Activated CD4-positive, alpha-beta T cell treated with anti-CD3 and anti-CD28 coated beads, Interleukin-10, Interleukin-2, amounts not matched to agents 100 ng/mL and 50 ng/mL, durations not matched to agents 16 hours and 8 hours (primary cell): Measurements from ENCODE around the gene SREBF2.

Experiments used
- DNase-seq: peaks from one replicate; pipeline ENCODE4 v3.0.0-alpha.2; 2020

SREBF2 gene

GRCh38 chr22:41923595-41924276, 90.8 kb downstream of the SREBF2 start:
- no peak for DNase-seq

DNA sequence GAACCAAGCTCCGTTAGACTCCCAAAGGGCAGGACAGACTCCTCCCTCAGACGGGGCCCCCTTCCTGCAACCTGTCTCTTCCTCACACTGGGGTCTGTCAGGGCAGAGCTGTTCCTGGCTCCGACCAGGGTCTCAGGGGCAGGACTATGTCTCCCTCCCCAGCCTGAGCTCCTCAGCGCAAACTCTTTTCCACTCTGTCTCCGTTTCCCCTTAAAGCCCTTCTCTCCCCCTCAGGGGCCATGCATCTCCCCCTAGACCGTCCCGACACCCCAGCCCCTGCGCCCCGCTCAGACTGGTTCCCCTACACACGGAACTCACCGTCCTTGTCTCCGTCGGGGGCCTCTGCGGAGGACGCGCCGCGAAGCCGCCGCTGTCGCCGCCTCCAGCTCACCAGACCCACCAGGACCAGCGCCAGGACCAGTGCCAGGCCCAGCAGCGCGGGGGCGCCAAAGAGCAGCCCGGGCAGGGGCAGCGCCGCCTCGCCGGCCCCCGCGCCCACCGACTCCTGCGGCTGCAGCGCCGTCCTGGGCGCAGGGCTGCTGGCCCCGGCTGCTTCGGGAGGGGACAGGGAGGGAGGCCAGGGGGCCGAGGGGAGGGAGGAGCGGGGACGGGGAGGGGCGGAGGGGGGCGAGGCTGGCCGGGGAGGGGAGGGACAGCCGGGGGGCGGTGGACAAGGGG, 93.0 kb downstream of the SREBF2 start:
- DNase-seq: peak; percentile 78

GRCh38 chr22:41927813-41928212, 94.9 kb downstream of the SREBF2 start:
- DNase-seq: no peak

DNA sequence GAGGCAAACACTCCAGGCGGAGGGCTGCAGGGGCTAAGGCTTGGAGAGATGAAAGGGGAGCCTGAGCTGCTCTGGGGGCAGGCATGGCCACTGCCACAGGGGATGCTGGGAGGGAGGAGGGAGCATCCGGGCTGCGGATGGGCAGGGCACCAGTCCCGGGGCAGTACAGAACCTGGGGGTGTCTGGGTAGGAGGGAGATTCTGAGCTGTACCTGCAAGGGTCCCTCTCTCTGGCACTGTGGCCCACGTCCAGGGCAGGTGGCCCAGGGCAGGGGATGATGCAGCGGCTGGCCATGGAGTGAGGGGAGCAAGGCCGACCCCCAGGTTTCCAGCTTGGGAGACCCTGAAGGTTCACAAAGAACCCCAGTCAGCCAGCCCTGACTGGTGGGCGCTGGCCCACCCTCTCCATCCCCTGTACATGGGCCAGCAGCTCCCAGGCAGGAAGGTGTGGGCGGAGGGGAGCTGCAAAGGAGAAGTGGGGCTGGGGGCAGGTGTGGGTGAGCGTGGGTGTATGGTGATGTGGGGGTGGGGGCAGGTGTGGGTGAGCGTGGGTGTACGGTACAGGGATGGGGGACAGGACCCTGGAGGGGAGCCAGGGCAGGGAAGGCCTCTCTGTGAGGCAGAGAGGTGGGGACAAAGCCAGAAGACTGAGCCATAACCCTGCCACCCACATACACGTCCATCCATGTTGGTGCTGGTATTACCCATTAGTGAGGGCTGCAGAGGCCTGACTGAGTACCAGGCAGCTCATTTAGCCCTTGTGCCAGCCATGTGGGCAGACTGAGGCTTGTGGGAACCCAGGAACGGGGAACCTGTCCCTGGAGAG, 95.9 kb downstream of the SREBF2 start:
- DNase-seq: no peak

- no peak for DNase-seq
Measured at GRCh38 chr22:41929418-41929810, 96.5 kb downstream of the SREBF2 start.

DNA sequence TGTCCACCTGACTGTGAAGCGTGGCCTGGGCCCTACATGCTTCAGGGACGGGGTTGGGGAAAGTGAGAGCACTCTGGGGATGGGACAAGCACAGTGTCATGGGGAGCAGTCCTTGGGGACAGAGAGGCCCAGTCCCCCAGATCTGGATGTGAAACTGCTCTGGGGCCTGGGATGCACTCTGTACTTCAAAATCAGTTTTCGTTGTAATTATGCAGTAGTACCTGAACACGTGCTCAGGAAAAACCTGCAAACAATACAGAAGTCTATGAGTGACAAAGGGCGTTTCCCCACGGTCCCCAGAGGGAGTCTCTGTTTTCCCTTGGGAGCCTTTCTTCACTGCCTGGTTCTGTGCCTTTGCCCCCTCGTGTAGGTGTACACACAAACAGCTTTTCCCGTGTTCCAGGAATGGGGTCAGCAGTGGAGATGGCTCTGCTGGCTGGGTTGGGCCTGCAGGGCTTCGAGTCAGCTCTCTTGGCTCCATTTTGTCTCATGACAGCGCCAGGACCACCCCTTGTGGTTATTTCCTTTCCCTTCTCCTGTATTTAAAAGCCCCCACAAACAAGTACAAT, 98.9 kb downstream of the SREBF2 start:
- no peak for DNase-seq

DNA sequence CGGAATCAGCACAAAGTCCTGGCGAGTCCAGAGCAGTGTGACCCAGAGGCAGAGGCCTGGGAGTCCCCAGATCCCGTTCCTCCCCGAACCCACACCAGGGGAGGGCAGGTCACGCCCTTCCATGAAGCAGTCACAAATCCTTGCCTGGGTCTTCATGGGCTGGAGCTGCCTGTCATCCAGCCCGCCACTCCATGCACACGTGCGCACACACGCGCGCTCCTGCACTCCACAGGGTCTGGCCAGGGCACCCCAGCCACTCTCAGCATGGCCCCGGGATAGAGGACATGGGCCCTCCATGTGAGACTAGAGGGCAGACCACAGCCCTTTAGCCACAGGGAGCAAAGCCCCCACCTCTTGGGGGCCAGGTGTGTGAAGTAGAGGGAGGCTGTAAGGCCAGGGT, 99.4 kb downstream of the SREBF2 start:
- no peak for DNase-seq

DNA sequence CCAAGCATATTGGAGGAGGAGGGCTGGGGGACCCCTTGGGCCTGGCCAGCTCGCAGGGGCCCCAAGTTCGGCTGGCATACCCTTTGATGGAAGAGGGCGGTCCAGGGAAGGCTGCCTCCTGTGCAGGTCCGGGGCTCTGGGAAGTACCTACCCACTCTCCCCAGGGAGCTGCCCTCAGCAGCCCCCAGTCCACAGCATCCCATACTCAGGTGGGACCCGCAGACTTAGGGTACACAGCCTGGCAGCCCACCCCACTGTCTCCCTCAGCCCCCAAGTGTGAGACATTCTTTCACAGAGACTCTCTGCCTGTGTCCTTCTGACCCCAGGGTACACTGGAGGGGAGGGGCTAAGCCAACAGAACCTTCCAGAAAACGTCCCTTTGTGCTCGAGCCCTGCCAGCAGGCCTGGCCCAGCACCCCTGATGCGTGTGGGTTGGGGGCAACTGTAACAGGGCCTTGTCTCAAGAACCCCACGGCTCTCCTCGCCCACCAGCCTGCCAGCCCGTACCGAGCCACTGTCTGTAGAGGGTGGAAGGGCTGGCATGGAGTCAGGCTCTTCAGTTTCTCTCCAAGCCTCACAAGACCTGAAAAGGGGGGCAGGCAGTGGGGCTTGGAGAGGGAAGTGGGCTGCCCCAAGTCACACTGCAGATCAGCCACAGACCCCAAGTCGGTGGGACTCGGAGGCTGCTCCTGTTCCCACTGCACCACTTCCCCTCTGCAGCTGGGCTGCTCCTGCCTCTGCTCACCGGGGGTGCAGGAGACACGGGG, 100.7 kb downstream of the SREBF2 start:
- no peak for DNase-seq

DNA sequence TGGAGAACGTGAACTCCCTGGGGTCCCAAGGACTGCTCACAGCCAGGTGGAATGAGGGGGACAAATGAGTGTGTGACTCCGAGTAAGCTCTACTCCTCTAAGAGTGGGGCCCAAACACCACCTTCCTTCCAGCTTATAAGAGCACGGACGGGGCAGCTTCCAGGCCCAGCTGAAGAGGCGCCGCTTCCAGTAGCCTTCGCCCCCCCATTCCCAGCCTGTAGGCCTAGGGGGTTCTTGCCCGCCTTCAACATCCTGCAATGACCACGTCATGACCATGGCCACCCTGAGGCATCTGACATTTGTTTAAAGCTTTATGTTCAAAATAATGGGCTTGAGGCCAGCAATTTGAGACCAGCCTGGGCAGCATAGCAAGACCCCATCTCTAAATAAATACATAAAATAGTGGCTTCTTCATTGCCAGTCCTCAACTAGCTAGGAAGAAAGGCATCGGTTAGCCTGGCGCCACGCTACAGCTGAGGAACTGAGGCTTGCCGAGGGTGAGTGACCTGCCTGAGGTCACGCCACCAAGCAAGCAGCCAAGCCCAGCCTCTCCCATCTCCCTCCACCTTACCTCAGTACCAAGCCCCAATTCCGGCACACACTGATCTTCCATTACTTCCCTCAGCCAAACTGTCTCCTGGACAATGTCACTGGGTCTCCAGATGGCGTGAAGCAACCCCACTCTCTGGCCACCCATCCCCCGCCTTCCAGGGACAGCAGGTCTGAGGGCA, 101.5 kb downstream of the SREBF2 start:
- no peak for DNase-seq

DNA sequence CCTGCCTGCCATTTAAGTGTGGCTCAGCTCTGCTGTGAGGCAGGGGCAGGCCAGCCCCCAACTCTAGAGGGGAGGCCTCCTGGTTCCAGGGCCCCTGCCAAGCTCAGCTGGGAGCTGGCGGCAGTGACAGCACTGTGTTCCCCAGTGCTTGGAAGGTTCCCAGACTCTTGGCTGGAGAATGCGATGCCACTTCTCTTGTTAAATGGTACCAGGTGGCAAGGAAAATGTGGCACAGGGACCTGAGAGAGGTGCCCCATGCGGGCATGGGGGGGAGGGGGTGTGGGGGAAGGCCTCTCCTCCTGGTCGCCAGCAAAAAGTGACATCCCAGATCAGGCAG, 102.1 kb downstream of the SREBF2 start:
- no peak for DNase-seq

GRCh38 chr22:41935509-41935908, 102.6 kb downstream of the SREBF2 start:
- no peak for DNase-seq

DNA sequence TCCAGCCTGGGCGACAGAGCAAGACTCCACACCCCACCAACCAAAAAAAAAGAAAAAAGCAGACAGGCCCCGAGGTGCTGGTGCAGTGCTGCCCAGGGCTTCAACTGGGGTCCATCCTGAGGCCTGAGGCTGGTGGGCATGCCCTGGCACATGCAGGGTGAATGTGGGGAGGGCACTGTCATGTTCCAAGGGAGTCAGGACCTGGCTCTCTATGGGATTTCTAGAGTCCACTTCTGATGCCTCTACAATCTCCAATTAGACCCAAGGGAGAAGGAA, 103.9 kb downstream of the SREBF2 start:
- DNase-seq: no peak

- peak; percentile 96 for DNase-seq
Measured at GRCh38 chr22:41939981-41940831, 107.3 kb downstream of the SREBF2 start.

DNA sequence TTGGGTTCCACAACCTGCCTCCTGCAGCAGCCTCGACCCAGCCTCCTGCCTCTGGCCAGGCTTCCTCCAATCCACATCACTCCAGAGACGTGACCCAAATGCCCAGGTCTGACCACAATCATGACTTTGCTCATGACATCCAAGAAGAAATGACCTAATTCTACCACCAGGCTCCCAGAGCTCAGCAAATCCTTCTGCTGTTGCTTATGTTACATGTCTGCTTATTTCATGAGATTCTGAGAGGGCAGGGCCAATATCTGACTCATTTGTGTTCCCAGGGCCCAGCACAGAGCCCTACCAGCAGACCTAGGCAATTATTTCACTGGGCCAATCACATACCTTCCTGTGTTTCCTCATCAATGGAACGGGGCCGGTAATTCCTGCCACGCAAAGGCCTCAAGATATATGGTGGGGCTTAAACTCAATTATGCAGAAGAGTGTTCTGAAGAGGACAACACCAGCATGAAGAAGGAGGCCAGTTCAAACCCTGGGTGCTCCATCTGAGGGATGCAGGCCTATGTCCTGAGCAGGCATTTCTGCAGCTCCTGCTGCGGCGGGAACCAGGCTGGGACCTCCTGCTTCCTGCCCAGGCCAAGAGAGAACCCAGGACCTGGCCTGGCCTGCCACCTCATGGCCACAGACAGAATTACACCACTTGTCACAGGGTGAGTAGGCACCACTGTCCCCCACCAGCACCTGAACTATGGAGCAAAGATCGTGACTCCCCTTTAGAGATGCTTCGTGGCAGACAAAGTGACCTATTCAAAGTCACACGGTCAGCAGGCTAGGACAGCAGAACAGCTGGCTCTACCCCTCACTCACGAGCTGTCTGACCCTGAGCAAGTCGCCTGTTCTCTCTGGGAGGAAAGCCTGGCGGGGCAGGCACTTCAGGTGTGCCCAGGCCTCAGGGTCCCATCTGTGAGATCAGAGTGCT, 108.2 kb downstream of the SREBF2 start:
- DNase-seq: peak; percentile 89

GRCh38 chr22:41943661-41944209, 110.8 kb downstream of the SREBF2 start:
- DNase-seq: peak; percentile 52

DNA sequence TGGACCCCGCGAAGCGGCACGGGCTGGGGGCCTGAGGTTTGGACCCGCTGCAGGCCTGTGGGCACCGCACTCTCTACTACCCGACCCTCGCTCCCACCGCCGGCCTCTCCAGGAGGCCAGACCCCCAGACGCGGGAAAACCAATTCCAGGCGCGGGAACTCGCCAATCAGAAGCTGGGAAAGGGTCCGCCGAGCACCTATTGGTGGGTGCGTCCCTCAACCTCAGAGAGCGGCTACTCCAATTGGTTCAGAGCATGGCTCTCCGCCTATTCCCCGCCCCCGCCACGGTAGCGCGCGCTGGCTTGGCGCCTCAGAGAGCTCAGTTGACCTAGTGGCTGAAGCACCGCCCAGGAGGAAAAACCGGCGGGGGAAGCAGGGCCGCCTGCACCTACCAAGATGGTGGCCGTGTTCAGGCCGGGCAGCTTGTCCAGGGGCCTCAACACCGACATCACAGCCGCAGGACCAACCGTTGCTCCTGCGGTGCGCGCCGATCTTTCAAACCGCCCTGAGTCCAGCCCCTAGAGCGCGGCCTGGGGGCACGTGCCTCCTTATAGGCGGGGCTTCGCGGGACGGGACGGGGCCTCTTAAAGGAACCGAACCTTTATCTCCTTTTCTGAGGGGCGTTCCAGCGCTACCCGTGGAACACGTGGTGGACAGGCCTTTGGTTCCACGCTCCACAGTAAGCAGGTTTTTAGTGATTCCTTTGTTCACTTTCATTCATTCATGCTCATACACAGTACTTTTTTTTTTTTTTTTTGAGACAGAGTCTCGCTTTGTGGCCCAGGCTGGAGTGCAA, 113.9 kb downstream of the SREBF2 start, which contains the start of gene CENPM:
Gene CENPM, minus strand, starts transcription at position 524 of the 795 bp plus-strand sequence. Its CDS starts 76 bp downstream, at position 448.
- DNase-seq: peak; percentile 98

- no peak for DNase-seq
Measured at GRCh38 chr22:41947424-41948080, 114.6 kb downstream of the SREBF2 start.

DNA sequence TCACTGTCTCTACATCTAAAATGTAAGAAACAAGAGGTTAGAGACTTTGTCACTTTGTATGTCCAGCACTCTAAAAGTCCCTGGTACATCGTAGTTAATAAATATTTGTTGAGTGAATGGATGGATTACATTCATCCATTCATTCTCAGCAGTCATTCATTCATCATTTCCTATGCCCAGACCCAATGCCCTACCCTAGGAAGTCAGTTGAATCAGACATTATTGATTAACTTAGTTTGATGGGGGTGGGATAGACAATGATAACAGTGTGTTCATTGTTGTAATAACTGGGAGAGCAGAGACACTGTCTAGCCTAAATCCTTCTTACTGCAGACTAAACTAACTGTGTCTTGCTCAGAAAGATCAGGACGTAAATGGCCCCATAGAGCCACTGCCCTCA, 115.2 kb downstream of the SREBF2 start:
- DNase-seq: no peak
